HK-2 (cell line): ENCODE results near the gene HLCS.
"Not testable (repeated sequence)": the region's sequence is repeated elsewhere in the genome, so short reads cannot be mapped to it uniquely, and the experiment has no call there.

ENCODE experiments used
- DNase-seq: peaks from one replicate; pipeline ENCODE4 v3.0.0-alpha.2; 2018; ENCODE audit not compliant: unreplicated experiment

The HLCS gene

DNA sequence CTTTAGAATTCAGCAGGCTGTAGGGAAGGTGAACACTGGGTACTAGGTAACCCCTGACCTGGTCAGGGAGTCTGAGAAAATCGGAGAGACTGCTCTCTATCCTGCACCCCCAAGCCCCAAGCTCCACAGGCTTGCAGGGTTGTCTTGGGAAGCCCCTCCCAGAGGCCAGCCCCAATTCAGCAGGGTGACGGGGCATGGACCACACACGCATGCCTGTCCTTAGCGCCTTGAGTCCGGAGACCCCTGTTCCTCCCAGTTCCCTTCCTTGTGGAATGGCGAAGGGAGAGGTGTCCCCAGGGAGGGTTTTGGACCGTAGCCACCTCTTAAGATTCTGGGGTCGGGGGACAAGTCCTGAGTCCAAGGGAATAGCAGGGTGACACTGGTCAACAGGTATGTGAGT is 116.1 kb downstream of the HLCS start:
- DNase-seq = no peak

- no peak for DNase-seq
These were observed 116.9 kb downstream of the HLCS start for GRCh38 chr21:36849461-36850105.

GRCh38 chr21:36848730-36849274 is 117.7 kb downstream of the HLCS start:
- no peak for DNase-seq

DNA sequence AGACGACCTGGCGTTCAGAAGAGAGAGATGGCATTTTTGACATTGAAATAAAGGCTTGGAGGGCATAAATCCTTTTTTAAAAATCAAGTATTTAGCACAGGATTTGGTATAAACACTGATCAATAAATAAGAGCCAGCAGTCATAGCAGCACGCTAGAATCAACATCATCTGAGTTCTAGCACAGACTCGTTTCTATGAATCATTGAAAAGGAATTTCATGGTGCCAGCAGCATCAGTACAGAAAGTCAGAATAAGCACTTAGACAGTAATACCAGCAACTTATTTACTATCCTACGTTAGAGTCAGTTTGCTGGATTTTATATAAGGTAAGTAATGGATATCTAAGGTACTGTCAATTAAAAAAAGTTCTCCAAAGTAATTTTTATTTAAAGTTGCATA is 119.3 kb downstream of the HLCS start:
- DNase-seq = no peak

DNA sequence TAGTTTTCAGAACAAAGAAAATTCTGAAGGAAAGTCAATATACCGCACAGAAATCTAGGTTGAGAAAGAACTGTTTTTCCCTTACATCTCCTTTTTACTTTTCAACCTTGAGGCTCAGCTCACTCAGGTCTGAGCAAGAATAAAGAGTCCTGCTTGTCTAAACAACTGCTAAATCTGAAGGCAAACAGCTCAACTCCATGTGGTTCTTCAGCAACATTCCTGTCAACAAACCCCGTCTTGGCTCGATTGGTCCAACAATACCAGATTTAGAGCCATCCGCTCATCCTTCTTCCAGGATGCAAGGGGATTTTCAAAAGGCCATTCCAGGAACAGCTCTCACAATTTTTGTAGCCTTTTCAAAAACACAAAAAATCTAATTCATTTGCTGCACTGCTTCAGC is 119.8 kb downstream of the HLCS start:
- no peak for DNase-seq

DNA sequence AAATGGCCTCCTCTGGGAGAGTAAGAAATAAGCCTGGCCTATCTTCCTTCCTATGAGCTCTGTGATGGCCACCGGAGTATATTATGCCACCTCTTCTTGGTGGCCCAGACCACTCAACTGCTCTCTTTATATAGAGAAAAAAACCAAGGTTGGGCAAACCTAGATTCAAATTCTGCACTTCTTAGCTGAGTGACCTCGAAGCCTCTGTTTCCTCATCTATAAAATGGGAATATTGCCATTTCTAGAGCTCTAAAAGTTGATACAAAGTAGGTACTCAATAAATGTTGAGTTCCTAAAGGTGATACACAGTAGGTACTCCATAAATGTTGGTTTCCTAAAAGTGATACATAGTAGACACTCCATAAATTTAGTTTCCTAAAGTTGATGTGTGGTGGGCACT is 120.7 kb downstream of the HLCS start:
- no peak for DNase-seq

GRCh38 chr21:36845070-36845469 is 121.4 kb downstream of the HLCS start:
- DNase-seq = no peak

DNA sequence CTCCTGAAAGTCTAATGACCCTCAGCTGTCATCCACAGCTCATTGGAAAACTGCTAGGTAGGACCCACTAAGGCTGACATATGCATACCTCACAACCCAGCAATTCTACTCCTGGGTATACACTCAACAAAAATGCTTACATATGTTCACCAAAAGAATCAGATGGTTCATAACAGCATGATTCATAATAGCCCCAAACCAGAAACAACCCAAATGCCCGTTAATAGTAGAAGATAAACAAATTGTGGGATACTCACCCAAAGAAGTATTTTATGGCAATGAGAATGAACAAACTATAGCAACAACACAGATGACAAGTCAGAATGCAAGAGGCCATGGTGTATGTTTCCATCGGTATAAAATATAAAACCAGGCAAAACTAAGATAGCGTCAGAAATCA is 124.6 kb downstream of the HLCS start:
- no peak for DNase-seq

DNA sequence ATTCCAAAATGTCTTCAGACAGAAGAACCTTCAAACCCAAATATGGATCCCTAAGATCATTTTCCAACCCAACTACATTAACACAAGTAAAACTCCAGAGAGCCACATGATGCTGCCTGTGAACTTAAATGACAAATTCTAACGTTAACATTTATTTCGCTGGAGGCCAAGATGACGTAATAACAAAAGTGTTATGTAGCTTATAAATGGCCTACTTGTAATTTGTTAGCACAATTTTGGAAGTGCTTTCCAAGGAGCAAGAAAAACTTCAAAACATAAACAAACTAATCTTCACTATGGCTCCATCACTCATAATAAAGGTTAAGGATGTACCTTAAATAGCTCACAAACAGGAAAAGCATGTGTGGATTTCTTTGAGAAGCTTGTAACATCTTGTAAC is 126.7 kb downstream of the HLCS start:
- DNase-seq = no peak

DNA sequence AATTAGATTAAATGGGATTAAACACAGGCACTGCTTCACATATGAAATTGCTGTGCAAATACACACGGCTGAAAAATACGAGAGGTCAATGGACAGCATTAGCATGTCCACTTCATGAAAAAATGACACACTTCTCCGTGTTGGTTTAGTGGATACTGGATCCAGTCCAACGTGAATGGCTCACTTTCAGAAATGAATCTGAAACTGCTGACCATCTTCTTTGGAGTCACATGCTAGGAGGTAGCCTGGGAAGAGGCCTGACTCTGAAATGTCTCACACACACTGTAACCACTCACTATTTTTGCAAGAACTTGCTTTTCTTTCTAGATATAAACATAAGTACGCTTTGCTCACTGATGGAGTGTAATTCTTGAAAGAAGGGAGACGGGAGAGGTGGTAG is 127.3 kb downstream of the HLCS start:
- DNase-seq = no peak

DNA sequence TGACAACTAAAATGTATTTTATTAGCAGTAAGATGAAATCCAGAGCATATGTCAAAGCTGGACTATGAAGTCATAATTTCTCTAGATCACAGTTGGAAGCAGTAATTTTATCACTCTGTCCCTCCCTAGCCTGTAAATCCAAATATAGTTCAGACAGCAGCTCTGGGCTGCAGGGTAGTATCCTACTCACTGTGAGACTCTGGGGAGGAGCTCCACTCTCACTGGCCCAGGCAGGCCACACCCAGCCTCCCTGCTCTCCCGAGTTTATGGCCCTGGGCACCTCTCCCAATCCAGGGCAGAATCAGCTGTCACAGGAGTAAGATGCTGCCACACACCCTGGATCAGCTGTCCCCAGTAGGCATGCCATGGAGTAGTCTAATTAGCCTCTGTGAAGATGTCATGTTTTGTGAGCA is 131.1 kb downstream of the HLCS start:
- DNase-seq = no peak

- no peak for DNase-seq
These were observed 132.3 kb downstream of the HLCS start for GRCh38 chr21:36834192-36834591.

GRCh38 chr21:36830100-36830499 is 136.4 kb downstream of the HLCS start:
- DNase-seq = no peak

DNA sequence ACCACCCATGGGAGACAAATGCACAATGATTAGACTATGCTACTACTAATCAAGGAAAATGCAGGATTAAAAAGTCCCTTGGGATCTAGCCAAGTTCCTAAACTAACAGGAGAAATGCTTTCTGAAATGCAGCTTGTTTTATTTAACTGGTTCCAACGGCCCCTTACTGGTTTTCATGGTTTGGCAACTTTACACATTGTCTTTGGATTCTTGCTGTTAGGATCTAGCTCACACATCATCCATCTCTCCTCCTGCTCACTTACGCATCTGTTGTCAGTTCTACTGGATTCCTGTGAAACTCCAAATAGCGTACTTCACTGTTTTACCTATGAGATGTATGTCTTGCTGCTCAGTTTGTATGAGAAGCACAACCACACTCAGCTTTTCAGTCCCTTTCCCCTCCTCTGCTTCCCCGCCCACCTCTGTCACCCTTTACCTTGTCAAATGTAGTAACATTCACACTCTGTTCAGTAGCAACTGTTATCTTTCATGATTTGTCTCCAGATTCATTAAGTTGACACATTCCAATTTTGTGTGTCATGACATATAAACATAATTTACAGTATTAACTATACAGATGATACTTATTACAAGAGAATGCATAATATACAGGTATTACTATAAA is 137.5 kb downstream of the HLCS start:
- DNase-seq = no peak

DNA sequence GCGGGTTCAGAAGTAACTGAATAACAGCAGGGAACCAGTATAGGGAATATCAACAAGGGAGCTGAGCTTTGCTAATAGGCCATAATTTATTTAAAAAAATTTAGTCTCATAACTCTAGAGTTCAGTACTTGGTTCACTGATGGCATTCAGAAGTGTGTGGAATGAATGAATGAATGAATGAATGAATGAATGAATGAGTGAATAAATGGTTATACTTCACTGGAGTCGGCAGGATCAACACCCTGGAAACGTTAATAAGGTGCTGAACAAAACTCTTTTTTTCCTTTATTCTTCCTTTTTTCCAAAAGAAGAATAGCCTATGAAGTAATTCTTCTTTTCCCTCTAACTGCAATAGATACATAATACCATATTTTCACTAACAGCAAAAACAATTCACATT is 138.3 kb downstream of the HLCS start:
- DNase-seq = no peak

DNA sequence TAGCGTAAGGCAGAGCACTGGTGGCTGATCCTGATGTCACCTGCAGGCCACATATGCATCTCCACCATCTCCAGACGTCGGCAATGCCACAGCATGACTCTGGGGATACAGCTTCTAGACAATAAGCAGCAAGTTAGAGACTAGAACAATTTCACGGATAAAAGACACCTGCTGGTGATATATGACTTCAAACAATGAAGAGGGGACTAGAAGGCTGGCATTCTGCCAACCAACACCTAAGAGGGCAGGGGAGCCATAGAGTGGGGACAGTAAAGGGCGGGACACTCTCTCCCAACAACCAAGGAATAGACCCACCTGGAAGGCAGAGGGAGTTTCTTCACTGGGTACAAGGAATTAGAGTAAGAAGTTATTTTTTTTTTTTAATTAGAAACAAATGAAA is 140.8 kb downstream of the HLCS start:
- no peak for DNase-seq

GRCh38 chr21:36821032-36821299 is 145.5 kb downstream of the HLCS start:
- no peak for DNase-seq

- no peak for DNase-seq
These were observed 146.1 kb downstream of the HLCS start for GRCh38 chr21:36820176-36821031.

GRCh38 chr21:36817732-36818450 is 148.6 kb downstream of the HLCS start:
- no peak for DNase-seq

DNA sequence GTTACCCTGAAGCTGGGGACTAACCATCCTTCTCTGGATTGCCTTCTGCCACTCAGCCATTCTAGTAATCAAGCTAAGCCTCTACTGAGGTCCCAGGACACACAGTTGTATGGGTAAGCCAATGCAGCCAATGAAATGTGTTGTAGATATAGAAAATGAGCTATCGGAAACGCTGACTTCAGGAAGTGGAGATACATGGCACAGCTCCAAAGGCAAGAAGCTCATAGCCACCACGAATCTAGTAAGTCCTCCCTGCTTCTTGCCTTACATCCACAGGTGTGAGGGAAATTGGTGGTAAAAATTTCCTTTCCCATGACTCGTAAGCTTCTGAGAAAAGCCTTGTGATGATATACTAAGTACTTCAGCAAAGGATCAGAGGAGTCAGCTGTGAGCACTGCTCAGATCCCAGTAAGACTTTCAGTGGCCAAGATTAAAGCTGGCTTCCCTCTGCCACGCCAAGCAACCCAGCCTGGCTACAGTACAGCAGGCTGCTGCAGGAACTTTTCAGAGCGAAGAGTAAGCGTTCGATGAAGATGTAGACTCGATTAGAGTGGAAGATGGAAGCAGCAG is 149.8 kb downstream of the HLCS start:
- DNase-seq = no peak

GRCh38 chr21:36816026-36816425 is 150.4 kb downstream of the HLCS start:
- DNase-seq = not testable (repeated sequence)

DNA sequence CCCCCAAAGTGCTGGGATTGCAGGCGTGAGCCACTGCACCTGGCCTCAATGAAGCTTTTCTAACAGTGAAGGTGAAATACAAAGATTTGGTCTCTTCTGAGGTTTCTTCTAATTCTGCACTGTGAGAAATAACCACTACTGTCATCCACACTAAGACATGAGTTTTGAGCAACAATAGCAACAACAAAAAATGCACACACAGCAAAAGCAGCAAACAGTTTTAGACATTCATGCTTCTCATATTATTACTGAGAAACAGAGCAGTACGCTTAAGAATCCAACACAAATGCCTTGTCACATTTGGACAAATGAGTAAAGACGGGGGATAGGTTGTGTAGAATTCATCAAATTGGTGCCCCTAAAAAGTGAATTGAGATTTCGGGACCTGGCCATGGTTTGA is 151.2 kb downstream of the HLCS start:
- DNase-seq = no peak
